Mesendoderm (in vitro differentiated cells): ENCODE measurements around the gene DIAPH2.
"Not testable (repeated sequence)": the region's sequence is repeated elsewhere in the genome, so short reads cannot be mapped to it uniquely, and the experiment has no call there.

Source experiments
- DNase-seq: peaks from one replicate; pipeline ENCODE4 v3.0.0; 2013
- H2AK5ac ChIP-seq: 2 replicates; pipeline ENCODE4 v1.6.1; 2013; ENCODE audit warnings: low read length, inconsistent platforms
- H2BK120ac ChIP-seq: 2 replicates; pipeline ENCODE4 v1.6.1; 2013; ENCODE audit warnings: low read depth, mild to moderate bottlenecking, low read length, moderate library complexity, mixed read lengths
- H2BK15ac ChIP-seq: replicated peaks from 2 replicates; pipeline ENCODE4 v1.6.1; 2013; ENCODE audit warnings: low read depth, mild to moderate bottlenecking, moderate library complexity
- H2BK5ac ChIP-seq: 2 replicates; pipeline ENCODE4 v1.6.1; 2013; ENCODE audit warnings: low read length, inconsistent platforms
- H3K18ac ChIP-seq: 2 replicates; pipeline ENCODE4 v1.6.1; 2013; ENCODE audit warnings: mild to moderate bottlenecking, low read length, mixed read lengths
- H3K23ac ChIP-seq: one replicate; pipeline ENCODE4 v1.6.1; 2013; ENCODE audit warnings: low read length
- H3K27ac ChIP-seq: 2 replicates; pipeline ENCODE4 v1.5.1; 2013; ENCODE audit warnings: low read depth, mild to moderate bottlenecking, inconsistent platforms, low read length, moderate library complexity
- H3K27me3 ChIP-seq: 2 replicates; pipeline ENCODE4 v1.6.1; 2013; ENCODE audit warnings: low read length, control low read depth, mild to moderate bottlenecking, inconsistent platforms; ENCODE audit not compliant: insufficient read depth, poor library complexity
- H3K36me3 ChIP-seq: 2 replicates; pipeline ENCODE4 v1.6.1; 2013; ENCODE audit warnings: low read length, inconsistent platforms; ENCODE audit not compliant: control insufficient read depth, insufficient read depth
- H3K4ac ChIP-seq: one replicate; pipeline ENCODE4 v1.6.1; 2013; ENCODE audit warnings: low read depth, mild to moderate bottlenecking, low read length, moderate library complexity
- H3K4me1 ChIP-seq: 2 replicates; pipeline ENCODE4 v1.6.1; 2013; ENCODE audit warnings: low read depth, low read length, inconsistent platforms; ENCODE audit not compliant: control insufficient read depth
- H3K4me2 ChIP-seq: 2 replicates; pipeline ENCODE4 v1.6.1; 2013; ENCODE audit warnings: low read length
- H3K4me3 ChIP-seq: 2 replicates; pipeline ENCODE4 v1.5.1; 2013; ENCODE audit warnings: mild to moderate bottlenecking, low read length
- H3K56ac ChIP-seq: one replicate; pipeline ENCODE4 v1.6.1; 2013; ENCODE audit warnings: low read length
- H3K79me1 ChIP-seq: 2 replicates; pipeline ENCODE4 v1.6.1; 2013; ENCODE audit warnings: low read length, inconsistent platforms
- H3K79me2 ChIP-seq: 2 replicates; pipeline ENCODE4 v1.6.1; 2013; ENCODE audit warnings: mild to moderate bottlenecking, low read length; ENCODE audit not compliant: control insufficient read depth, insufficient read depth
- H3K9ac ChIP-seq: 2 replicates; pipeline ENCODE4 v1.6.1; 2013; ENCODE audit warnings: low read length, inconsistent platforms
- H4K5ac ChIP-seq: one replicate; pipeline ENCODE4 v1.6.1; 2013; ENCODE audit warnings: low read length
- H4K8ac ChIP-seq: one replicate; pipeline ENCODE4 v1.6.1; 2013; ENCODE audit warnings: low read depth, mild to moderate bottlenecking, control low read depth, low read length, moderate library complexity
- WGBS: extraction: QIAGEN DNeasy Blood & Tissue Kit; methylation state at CpG from one replicate; pipeline ENCODE4 v1.1.7; 2013; ENCODE audit warnings: low lambda C conversion rate, missing lambda C conversion rate; ENCODE audit not compliant: insufficient coverage; ENCODE audit errors: extremely low coverage; 5-methylcytosine and 5-hydroxymethylcytosine counted together

Gene DIAPH2

DNA sequence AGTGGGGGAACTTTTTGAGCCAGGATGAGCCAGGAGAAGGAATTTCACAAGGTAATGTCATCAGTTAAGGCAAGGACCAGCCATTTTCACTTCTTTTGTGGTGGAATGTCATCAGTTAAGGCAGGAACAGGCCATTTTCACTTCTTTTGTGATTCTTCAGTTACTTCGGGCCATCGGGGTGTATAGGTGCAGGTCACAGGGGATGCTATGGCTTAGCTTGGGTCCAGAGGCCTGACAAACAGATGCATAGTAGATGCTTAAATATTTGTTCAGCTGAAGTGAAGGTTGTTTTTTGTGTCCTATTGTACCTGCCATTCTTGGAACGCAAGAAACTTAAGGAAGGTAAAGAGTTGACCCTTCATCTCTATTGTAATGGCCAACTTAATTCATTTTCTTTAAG is 46.4 kb downstream of the DIAPH2 start:
- H2AK5ac ChIP-seq, H2BK15ac ChIP-seq, H3K79me2 ChIP-seq, H3K36me3 ChIP-seq, H3K79me1 ChIP-seq, H3K27ac ChIP-seq, H4K8ac ChIP-seq, H3K27me3 ChIP-seq, H3K4me1 ChIP-seq, H4K5ac ChIP-seq, H2BK5ac ChIP-seq, H2BK120ac ChIP-seq, H3K18ac ChIP-seq, H3K4me2 ChIP-seq, H3K4ac ChIP-seq, H3K9ac ChIP-seq, H3K23ac ChIP-seq, H3K4me3 ChIP-seq, H3K56ac ChIP-seq: not testable (repeated sequence)
- peak; percentile 62 for DNase-seq
- no CpG with 5 or more reads among the region's 3 CpGs for WGBS

DNA sequence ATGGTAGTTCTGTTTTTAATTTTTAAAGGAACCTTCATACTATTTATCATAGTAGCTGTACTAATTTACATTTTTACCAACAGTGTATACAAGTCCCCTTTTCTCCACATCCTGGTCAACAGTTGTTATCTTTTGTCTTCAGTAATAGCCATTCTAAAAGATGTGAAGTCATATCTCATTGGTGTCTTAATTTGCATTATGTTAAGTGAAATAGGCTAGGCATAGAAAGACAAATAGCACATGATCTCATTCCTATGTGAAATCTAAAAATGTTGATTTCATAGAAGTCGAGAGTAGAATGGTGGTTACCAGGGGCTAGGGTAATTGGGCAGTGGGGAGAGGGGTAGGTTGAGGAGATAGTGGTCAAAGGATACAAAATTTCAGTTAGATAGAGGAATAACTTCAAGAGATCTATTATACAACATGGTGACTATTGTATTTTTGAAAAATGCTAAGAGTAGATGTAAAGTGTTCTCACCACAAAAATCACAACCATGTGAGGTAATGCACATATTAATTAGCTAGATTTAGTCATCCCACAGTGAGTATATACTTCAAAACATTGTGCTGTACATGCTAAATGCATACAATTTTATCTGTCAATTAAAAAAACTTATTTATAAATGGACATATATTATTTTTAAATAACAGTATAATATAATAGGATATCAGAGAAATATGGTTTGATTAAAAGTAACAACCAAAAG is 58.9 kb downstream of the DIAPH2 start:
- H3K4me2 ChIP-seq: no peak overlapping the region
- H4K5ac ChIP-seq: no peak overlapping the region
- no peak overlapping the region for H3K4ac ChIP-seq
- no peak overlapping the region for H3K23ac ChIP-seq
- H3K36me3 ChIP-seq: no peaks in the 10 kb centered on the region
- WGBS: no CpG with 5 or more reads among the region's 1 CpG
- no peaks in the 10 kb centered on the region for H3K27me3 ChIP-seq
- H2BK5ac ChIP-seq: no peak overlapping the region
- H2BK120ac ChIP-seq: no peak overlapping the region
- H3K4me1 ChIP-seq: no peaks in the 10 kb centered on the region
- H3K79me1 ChIP-seq: no peaks in the 10 kb centered on the region
- no peak overlapping the region for H4K8ac ChIP-seq
- H3K56ac ChIP-seq: no peak overlapping the region
- no peak for DNase-seq
- no peaks in the 10 kb centered on the region for H3K79me2 ChIP-seq
- no peak overlapping the region for H2BK15ac ChIP-seq
- no peak overlapping the region for H3K18ac ChIP-seq
- no peak overlapping the region for H3K27ac ChIP-seq
- H3K4me3 ChIP-seq: no peak overlapping the region
- H2AK5ac ChIP-seq: no peak overlapping the region
- no peak overlapping the region for H3K9ac ChIP-seq

DNA sequence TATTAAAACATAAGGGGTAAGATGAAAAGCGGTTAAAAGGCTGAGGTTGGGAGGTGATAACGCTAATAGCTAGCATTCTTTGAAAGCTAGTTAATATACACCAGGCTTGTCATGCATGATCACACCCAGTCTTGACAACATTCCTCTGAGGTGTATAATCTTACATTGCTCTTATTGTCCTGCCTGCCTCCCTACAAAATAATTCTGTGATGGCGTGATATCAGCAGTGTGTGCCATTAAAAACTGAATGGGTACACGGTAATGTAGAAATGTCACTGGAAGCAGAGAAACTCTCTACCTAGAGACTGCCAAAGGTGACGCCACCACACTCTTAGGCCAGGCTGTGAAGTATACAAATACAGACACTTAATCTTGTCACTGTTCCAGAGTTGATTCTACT is 68.1 kb downstream of the DIAPH2 start:
- Histone ChIP-seq H3K27ac (no peak overlapping the region), H2AK5ac (no peak overlapping the region), H3K4me3 (no peak overlapping the region), H3K56ac (no peak overlapping the region), H4K8ac (no peak overlapping the region), H2BK15ac (no peak overlapping the region), H3K79me2 (no peaks in the 10 kb centered on the region), H3K4ac (no peak overlapping the region), H2BK120ac (no peak overlapping the region), H3K18ac (no peak overlapping the region), H3K27me3 (no peaks in the 10 kb centered on the region), H3K23ac (no peak overlapping the region), H3K79me1 (no peaks in the 10 kb centered on the region), H3K4me1 (no peaks in the 10 kb centered on the region), H3K9ac (no peak overlapping the region), H4K5ac (no peak overlapping the region), H3K4me2 (no peak overlapping the region), H2BK5ac (no peak overlapping the region), H3K36me3 (no peaks in the 10 kb centered on the region)
- WGBS: no CpG with 5 or more reads among the region's 5 CpGs
- peak; percentile 22 for DNase-seq

DNA sequence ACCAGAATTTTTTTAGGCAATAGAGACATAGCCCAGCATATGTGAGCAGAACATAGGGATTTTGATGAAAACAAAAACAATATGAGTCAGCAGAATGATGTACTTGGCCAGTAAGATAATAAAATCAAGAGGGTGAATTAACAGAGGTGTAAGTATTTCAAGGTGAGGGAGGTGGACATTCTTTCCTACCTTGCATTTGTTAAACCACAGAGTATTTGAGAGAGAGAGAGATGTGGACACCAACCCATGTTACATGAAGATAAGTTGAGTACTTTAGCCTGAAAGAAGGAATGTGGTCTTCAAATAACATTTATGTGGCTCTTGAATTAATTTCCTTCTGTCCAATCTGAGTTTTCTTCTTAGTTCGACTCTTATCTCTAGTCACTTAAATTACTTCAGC is 68.6 kb downstream of the DIAPH2 start:
- WGBS: no CpG with 5 or more reads among the region's 1 CpG
- Histone ChIP-seq H3K4ac (no peak overlapping the region), H3K9ac (no peak overlapping the region), H3K79me1 (no peaks in the 10 kb centered on the region), H3K79me2 (no peaks in the 10 kb centered on the region), H4K8ac (no peak overlapping the region), H3K4me1 (no peaks in the 10 kb centered on the region), H3K4me2 (no peak overlapping the region), H4K5ac (no peak overlapping the region), H3K27me3 (no peaks in the 10 kb centered on the region), H3K27ac (no peak overlapping the region), H3K56ac (no peak overlapping the region), H2BK15ac (no peak overlapping the region), H2BK120ac (no peak overlapping the region), H2BK5ac (no peak overlapping the region), H3K36me3 (no peaks in the 10 kb centered on the region), H2AK5ac (no peak overlapping the region), H3K18ac (no peak overlapping the region), H3K4me3 (no peak overlapping the region), H3K23ac (no peak overlapping the region)
- DNase-seq: no peak

DNA sequence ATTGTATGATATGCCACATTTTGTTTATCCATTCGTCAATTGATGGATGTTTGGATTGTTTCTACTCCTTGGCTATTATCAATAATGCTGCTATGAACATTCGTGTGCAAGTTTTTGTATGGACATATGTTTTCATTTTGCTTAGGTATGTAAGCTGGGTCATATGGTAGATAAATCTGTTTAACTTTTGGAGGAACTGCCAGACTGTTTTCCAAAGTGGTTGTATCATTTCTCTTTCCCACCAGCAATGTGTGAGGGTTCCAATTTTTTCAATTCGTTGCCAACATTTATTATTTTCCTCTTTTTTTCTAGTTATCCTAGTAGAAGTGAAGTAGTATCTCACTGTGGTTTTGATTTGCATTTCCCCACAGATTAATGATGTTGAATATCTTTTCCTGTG is 71.8 kb downstream of the DIAPH2 start:
- Histone ChIP-seq H3K4me1 (no peaks in the 10 kb centered on the region), H4K5ac (no peak overlapping the region), H2AK5ac (no peak overlapping the region), H3K79me2 (no peaks in the 10 kb centered on the region), H3K56ac (no peak overlapping the region), H4K8ac (no peak overlapping the region), H3K27ac (no peak overlapping the region), H3K23ac (no peak overlapping the region), H3K9ac (no peak overlapping the region), H3K4ac (no peak overlapping the region), H2BK15ac (no peak overlapping the region), H3K18ac (no peak overlapping the region), H2BK5ac (no peak overlapping the region), H3K79me1 (no peaks in the 10 kb centered on the region), H2BK120ac (no peak overlapping the region), H3K4me2 (no peak overlapping the region), H3K27me3 (no peaks in the 10 kb centered on the region), H3K36me3 (no peaks in the 10 kb centered on the region), H3K4me3 (no peak overlapping the region)
- WGBS: no CpG with 5 or more reads among the region's 3 CpGs
- no peak for DNase-seq

DNA sequence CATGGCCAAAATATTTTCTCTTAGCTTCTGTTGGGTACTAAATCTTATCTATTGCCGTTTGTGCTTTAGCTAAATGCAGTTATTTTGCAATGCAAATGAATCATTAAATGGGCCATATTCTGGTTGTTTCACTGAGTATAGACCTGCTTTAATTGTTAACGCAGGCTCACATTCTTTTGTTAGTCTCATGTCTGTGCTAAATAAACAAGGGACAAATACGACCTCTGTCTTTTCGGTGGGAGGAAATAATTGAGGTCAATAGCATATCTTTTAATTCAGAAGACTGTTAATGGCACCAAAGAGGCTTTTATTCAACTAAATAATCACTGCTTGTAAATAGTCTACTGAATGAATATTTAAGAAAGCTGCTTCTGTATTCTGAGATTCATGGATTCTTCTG is 76.9 kb downstream of the DIAPH2 start:
- WGBS: no CpG with 5 or more reads among the region's 4 CpGs

More for the DNA sequence above, 76.9 kb downstream of the DIAPH2 start:
- H3K27me3 ChIP-seq: no peaks in the 10 kb centered on the region
- no peak overlapping the region for H3K4me3 ChIP-seq
- no peak overlapping the region for H3K9ac ChIP-seq
- no peaks in the 10 kb centered on the region for H3K36me3 ChIP-seq
- no peak overlapping the region for H4K8ac ChIP-seq
- no peaks in the 10 kb centered on the region for H3K79me2 ChIP-seq
- H3K4me2 ChIP-seq: no peak overlapping the region
- no peak overlapping the region for H3K4ac ChIP-seq
- H2BK120ac ChIP-seq: no peak overlapping the region
- H2BK5ac ChIP-seq: no peak overlapping the region
- no peaks in the 10 kb centered on the region for H3K4me1 ChIP-seq
- H3K56ac ChIP-seq: no peak overlapping the region
- H2AK5ac ChIP-seq: no peak overlapping the region
- H4K5ac ChIP-seq: no peak overlapping the region
- H3K27ac ChIP-seq: no peak overlapping the region
- H3K18ac ChIP-seq: no peak overlapping the region
- H2BK15ac ChIP-seq: no peak overlapping the region
- H3K79me1 ChIP-seq: no peaks in the 10 kb centered on the region
- no peak overlapping the region for H3K23ac ChIP-seq
- DNase-seq: no peak
